D341Med (cell line): Measurements from ENCODE around the gene ACADVL.
"Not testable (repeated sequence)": the region's sequence is repeated elsewhere in the genome, so short reads cannot be mapped to it uniquely, and the experiment has no call there.

Experiments used
- DNase-seq: peaks from one replicate; pipeline ENCODE4 v3.0.0; 2012; ENCODE audit warnings: low spot score

The ACADVL gene

GRCh38 chr17:7235693-7236665 lies 16.2 kb downstream of the ACADVL start:
- DNase-seq, result no peak

DNA sequence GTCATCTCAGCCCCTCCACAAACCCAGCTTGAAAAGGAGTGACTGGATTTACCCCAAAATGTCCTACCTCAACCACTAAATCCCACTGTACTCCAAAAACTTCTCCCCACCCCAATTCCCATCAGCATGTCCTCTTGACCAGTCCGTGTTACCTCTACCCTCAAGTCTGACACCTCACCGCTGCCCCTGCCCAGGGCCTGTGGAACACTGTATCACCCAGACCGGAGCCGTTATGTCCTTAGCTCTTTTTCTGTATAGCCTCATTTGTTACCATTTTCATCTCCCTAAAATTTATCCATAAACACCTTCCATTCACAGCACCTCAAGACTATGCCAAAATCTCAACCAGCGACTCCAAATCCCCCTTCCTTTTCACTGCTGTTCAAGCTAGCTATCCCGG lies 17.1 kb downstream of the ACADVL start:
- DNase-seq, result no peak

DNA sequence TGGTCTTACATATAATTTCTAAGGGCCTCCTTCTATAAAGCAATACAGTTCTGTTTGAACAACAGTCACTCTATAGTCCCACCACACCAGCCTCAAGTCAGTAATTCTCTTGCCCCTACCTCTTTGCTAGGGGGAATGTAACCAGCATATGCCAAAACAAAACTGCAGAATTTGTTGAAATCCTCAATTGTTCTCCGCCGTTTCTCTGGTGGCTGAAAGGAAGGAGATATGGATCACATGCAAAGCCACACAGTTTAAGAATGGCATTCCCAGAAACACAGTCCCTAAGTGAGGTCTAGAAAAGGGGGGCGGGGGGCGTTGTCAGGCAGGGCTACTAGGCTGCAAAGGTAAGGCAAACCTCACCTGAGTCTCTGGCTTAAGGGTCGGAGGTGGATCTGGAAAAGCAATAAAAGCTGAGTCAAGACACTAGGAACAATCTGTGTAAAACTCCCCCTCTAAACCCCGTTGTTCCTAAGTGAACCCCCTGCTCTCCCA lies 17.6 kb downstream of the ACADVL start:
- DNase-seq, result no peak

- DNase-seq, result peak; percentile 65
These were observed 18.2 kb downstream of the ACADVL start for GRCh38 chr17:7237761-7238419.

DNA sequence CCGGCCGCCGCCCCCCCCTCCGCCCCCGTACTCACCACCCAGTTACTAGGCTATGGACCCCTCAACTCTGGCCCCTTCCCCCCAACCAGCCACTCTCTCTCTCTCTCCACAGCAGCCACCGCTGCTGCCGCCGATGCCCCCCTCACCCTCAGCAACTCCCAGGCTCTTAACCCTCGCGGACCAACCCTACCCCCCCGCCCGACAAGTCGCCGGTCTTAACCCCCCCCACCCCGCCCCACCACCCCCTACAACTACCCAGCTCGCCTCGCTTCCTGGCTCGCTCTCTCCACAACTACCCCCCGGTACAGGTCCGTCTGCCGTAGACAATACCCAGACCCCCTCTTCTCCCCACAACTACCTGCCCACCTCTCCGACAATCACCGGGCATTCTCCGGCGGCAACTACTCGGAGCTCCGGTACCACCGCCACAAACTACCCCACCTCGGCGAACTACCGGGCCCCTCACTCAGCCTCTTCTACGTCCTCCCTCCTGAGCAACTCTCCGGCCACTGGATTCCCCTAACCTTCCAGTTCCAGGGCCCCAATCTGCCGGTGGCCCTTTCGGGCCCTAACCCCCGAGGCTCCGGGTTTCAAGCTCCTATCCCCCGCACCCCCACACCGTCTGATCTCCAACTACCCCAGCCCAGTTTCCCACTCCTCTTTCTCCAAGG lies 18.8 kb downstream of the ACADVL start:
- no peak for DNase-seq

DNA sequence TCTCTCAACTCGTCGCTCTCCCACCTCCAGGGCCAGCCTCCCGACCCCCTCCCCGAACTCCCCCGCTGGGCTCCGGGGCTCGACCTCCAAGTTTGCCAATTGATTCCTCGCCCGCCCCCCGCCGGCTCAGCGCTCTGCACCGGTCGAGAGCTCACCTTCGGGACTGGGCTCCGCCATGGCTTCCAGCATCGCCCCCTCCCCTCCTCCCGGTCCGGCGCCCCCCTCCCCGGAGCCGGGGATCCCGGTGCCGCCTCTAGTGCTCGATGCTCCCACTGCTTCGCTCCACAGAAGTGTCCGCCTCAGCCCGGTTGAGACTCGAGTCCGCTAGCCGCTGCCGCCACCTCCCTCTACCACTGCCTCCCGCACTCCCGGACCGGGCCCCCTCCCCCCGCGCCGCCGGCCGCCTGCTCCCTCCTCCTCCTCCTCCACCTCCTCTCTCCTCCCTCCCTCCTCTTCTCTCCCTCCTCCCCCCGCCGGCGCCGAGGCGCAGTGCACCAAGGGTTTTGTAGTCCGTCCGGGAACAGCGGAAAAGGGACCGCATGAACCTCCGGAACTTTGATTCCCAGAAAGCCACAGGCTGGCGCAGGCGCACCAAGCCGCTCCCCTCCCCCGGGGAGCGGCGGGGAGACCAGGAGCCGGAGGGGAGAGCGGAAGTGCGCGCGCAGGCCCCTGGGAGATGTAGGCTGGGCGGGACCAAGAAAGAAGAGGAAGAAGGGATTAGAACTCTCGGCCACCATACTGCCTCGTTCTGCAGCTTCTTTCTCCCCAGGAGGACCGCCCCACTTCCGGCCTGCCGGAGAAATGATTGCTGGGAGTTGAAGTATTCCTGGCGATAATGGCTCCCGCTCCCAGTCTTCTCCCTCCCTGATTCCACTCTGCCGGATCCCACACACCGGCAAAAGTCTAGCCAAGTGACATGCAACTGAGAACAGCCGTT lies 19.6 kb downstream of the ACADVL start, which contains the start of gene PHF23:
Gene PHF23, minus strand, starts transcription at position 367 of the 937 bp plus-strand sequence. Its CDS starts 178 bp downstream, at position 189.
- peak; percentile 88 for DNase-seq

DNA sequence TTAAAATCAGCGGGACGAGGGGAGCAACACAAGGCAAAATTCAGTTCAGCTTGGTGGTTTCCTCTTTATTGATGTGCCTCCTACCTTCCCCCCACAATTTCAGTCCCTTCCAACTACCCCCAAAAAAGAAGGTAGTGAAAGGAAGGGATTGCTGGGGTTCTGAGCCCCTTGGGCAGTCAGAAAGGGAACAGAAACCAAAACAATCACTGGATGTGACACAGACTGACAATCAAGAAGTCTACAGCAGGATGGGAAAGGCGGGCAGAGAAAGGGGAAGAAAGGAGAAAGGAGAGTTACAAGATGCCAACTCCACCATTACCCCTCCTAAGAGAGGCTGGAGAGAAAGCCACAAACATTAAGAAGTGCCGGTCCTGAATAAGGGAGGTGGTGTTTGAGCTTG lies 20.6 kb downstream of the ACADVL start:
- no peak for DNase-seq

DNA sequence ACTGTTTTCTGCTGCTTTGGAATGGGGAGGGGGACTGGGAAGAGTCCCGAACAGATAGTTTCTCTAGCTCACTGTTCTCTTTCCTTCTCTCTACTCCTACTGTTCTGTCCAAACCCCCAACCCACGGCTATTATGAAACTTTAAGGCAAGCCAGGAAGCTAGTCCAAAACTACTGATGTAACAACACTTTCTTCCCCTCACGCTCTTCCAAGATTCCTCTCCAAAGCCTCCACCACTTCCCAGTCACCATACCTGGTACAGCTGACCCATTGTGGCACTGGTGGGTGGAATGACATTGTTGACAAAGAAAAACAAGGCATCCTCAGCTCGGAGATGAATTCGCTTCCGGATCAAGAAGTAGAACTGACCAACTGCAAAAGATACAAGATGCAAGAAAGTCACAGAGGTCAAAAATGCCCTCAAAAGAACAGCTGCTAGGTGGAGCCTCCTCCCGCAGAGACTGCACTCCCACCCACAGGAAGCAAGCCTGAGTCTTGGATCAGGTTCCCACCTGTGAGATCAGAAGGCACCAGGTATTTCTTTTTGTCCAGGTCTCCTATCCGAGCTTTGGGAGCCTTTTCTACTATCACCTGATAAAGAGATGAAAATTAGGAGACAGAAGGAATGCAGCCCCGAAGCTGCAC lies 21.5 kb downstream of the ACADVL start:
- DNase-seq, result no peak

DNA sequence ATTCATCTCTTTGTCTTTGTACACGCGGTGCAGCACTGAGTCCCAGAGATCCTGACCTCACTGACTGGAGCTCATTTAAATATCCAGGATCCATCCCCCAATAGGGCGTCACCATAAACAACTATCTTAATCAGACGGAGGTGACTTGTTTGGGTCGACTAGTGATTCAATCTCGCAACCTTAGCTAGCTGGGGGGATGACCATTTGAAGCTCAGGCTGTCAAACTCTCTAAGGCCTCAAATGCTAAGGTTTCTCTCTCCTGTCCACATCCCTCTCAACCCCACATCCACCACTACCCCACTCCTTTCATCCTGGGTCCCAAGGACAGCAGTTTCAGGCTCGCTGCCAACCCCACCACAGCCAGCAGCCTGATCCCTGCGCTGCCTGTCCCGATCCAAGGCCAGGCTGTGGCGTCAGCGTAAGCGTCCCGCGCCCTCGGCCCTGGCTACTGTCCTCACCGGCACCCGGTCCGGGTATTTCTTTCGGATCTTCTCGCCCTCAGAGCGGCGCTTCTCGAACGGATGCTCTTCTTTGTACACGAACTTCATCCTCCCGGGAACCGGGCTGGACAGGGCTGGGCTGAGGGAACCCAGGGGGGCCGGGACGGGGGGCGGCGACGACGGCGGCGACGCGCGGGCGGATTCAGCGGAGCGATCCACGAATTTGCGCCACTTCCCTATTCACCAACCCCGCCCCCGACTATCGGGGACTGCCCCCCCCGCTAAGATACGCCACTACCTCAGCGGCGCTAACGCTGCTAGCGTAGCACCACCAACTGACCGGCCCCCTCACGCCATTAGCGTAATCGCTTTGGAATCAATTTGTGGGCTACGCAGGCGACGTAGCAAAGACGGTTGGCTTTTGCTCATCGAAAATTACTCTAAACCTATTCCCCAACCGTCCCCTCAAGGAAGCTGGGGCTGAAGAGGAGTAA lies 22.3 kb downstream of the ACADVL start, which contains the start of gene GABARAP:
Gene GABARAP, minus strand, starts transcription at position 667 of the 934 bp plus-strand sequence. Its CDS starts 119 bp downstream, at position 548.
- peak; percentile 69 for DNase-seq

GRCh38 chr17:7242717-7243452 lies 23.1 kb downstream of the ACADVL start:
- DNase-seq, result peak; percentile 86

DNA sequence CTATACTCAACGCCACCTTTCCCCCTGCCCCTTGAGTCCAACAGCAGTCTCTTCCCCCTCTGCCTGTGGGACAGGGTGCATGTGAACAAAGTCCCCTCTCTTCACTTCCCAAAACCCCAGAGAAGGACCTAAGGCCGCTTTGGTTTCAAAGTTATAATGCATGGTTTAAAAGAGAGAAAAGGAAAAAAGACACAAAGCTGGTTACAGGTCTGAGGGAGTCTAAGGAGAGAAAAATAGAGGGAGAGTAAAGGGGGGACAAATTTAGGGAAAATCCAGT lies 23.7 kb downstream of the ACADVL start:
- no peak for DNase-seq

DNA sequence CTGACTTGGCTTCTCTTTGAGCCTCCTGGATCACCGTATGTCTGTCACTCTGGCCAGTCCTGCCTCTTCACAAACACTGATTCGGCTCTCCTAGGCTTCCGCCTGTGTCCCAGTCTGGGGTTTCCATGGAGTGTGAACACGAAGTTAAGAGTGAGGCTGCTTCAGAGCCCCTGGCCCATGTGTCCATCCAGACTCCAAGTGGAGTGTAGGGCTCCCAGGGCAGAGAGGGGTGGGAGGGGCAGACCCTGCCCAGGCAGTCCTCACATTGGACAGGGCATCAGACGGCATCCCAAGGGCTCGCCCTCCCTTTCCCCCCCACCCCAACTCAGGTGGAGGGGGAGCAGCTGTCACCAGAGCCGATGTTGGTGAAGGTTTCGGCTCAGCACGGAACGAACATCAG lies 24.1 kb downstream of the ACADVL start:
- DNase-seq, result not testable (repeated sequence)

- DNase-seq, result no peak
These were observed 27.0 kb downstream of the ACADVL start for GRCh38 chr17:7246779-7247178.

- DNase-seq, result no peak
These were observed 29.1 kb downstream of the ACADVL start for GRCh38 chr17:7248796-7249195.

GRCh38 chr17:7249214-7249613 lies 29.5 kb downstream of the ACADVL start:
- DNase-seq, result no peak

- no peak for DNase-seq
These were observed 30.1 kb downstream of the ACADVL start for GRCh38 chr17:7249830-7250229.

GRCh38 chr17:7250695-7251627 lies 31.2 kb downstream of the ACADVL start:
- no peak for DNase-seq

DNA sequence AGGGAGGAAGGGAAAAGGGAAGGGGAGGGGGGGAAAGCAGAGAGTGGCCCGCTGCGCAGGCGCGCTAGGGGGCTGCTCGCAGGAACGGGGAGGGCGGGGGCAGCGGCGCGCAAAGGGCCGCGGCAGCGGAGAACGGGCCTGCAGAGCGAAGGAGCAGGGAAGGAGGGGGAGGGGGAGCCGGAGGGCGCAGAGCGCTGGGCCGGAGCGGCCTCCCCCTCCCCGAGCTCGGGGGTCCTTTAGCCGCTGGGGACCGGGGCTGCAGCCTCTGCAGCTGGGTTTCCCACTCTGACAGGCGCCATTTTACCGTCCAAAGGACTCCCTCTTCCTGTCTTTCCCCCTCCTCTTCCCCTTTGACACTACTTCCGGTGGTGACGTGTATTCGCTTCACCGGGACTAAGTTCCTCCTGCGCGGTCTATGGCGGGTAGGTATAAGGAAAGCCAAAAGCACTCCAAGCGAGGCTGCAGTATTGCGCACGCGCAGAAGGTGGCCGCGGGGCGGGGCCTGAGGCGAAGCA lies 32.0 kb downstream of the ACADVL start, which contains the start of gene CTDNEP1:
Gene CTDNEP1, minus strand, starts transcription at position 74 of the 515 bp plus-strand sequence. CDS start 438 bp downstream, outside the sequence.
- peak; percentile 87 for DNase-seq
